PC-3 (cell line): ENCODE measurements around the gene CAPN5. TPM values are rescaled to one million over a fixed set of nuclear protein-coding genes. Genes with fewer than 3 reads are reported as not detected.

Experiments
- ATAC-seq: fragments of 200-7000 bp; cut with Tn5 transposase; 2 replicates; pipeline ENCODE4 v1.9.1; 2020; ENCODE audit warnings: mild to moderate bottlenecking, moderate library complexity
- BruUV-seq: library from RNA; stranded (reverse); fragments of 400-500 nt; replicated peaks from 2 replicates; lab custom pipeline; 2021; lab: Mats Ljungman, UMichigan
- CTCF ChIA-PET: fragments of 300-600 bp; sonication (Branson Sonifier 250); formaldehyde crosslinking; loops from one replicate; lab custom pipeline; 2022; ENCODE audit warnings: antibody characterized with exemption; lab: Charles Lee
- POLR2A ChIA-PET: fragments of 300-600 bp; sonication (Branson Sonifier 250); formaldehyde crosslinking; loops from one replicate; lab custom pipeline; 2022; ENCODE audit warnings: antibody characterized with exemption; ENCODE audit not compliant: unreplicated experiment; lab: Charles Lee
- DNase-seq: peaks from one replicate; pipeline ENCODE4 v3.0.0-alpha.2; 2015
- H2AFZ ChIP-seq: fragments of 300-600 bp; sonication (generic); 2 replicates; pipeline ENCODE4 v1.6.0; 2016; ENCODE audit warnings: antibody characterized with exemption, low read length
- H3F3A ChIP-seq: fragments of 300-600 bp; sonication (generic); one replicate; pipeline ENCODE4 v1.6.0; 2017; ENCODE audit warnings: antibody characterized with exemption, low read length, control low read depth, mild to moderate bottlenecking; ENCODE audit not compliant: unreplicated experiment
- H3K27ac ChIP-seq: fragments of 300-600 bp; sonication (generic); 2 replicates; pipeline ENCODE4 v1.5.1; 2016; ENCODE audit warnings: mild to moderate bottlenecking, low read length
- H3K27me3 ChIP-seq: fragments of 300-600 bp; sonication (generic); 2 replicates; pipeline ENCODE4 v1.6.1; 2016; ENCODE audit warnings: low read length, mixed read lengths
- H3K36me3 ChIP-seq: fragments of 300-600 bp; sonication (generic); 2 replicates; pipeline ENCODE4 v1.6.1; 2016; ENCODE audit warnings: low read depth, mixed run types, low read length, mixed read lengths
- H3K4me1 ChIP-seq: fragments of 300-600 bp; sonication (generic); 2 replicates; pipeline ENCODE4 v1.5.1; 2016; ENCODE audit warnings: low read length; ENCODE audit not compliant: insufficient read depth
- H3K4me2 ChIP-seq: fragments of 300-600 bp; sonication (generic); 2 replicates; pipeline ENCODE4 v1.6.0; 2016; ENCODE audit warnings: low read length
- H3K4me3 ChIP-seq: fragments of 300-600 bp; sonication (generic); 2 replicates; pipeline ENCODE4 v1.5.1; 2016; ENCODE audit warnings: mild to moderate bottlenecking, low read length, mixed read lengths
- H3K79me2 ChIP-seq: fragments of 300-600 bp; sonication (generic); 2 replicates; pipeline ENCODE4 v1.6.1; 2017; ENCODE audit warnings: low read length, mixed read lengths
- H3K9ac ChIP-seq: fragments of 300-600 bp; sonication (generic); 2 replicates; pipeline ENCODE4 v1.6.0; 2016; ENCODE audit warnings: mild to moderate bottlenecking, low read length
- H3K9me2 ChIP-seq: fragments of 300-600 bp; sonication (generic); replicated peaks from 2 replicates; pipeline ENCODE4 v1.6.1; 2016; ENCODE audit warnings: mixed run types, low read length, mixed read lengths
- H3K9me3 ChIP-seq: fragments of 300-600 bp; sonication (generic); 2 replicates; pipeline ENCODE4 v1.6.1; 2016; ENCODE audit warnings: low read length, mixed read lengths
- H4K20me1 ChIP-seq: fragments of 300-600 bp; sonication (generic); 2 replicates; pipeline ENCODE4 v1.6.1; 2016; ENCODE audit warnings: low read length, mixed read lengths
- CTCF ChIP-seq: fragments of 300-600 bp; sonication (generic); conservative IDR thresholded peaks from 2 replicates; pipeline ENCODE4 v1.5.1; 2017; ENCODE audit warnings: antibody characterized with exemption, low read depth, mild to moderate bottlenecking, low read length
- EZH2 ChIP-seq: fragments of 300-600 bp; sonication (generic); IDR thresholded peaks from one replicate; pipeline ENCODE4 v1.6.1; 2017; ENCODE audit warnings: antibody characterized with exemption, mild to moderate bottlenecking, low read length; ENCODE audit not compliant: unreplicated experiment
- EZH2phosphoT487 ChIP-seq: fragments of 300-600 bp; sonication (generic); IDR thresholded peaks from 2 replicates; pipeline ENCODE4 v1.6.1; 2018; ENCODE audit warnings: mild to moderate bottlenecking, antibody characterized with exemption, low read length, borderline replicate concordance
- intact Hi-C: fragments of 100-400 bp; cut with micrococcal nuclease; formaldehyde crosslinking; loops from 2 replicates; pipeline ENCODE4 v1.9.0; 2023
- total RNA-seq: library from RNA; depleted of rRNA; stranded (reverse); fragments of >200 nt; gene quantifications from 2 replicates; pipeline ENCODE4 v1.2.3, GENCODE V29; 2014

CAPN5 gene
- total RNA-seq, 1 experiment from 2014 or later = 6.3 TPM

GRCh38 chr11:77159219-77159936, 92.6 kb downstream of the CAPN5 start:
- Histone ChIP-seq H2AFZ (no peak overlapping the region), H3K9me3 (no peaks in the 10 kb centered on the region), H3K9me2 (no peaks in the 10 kb centered on the region), H3K27me3 (peaks cover 4% of the 10 kb centered on the region; the same call in 1 of the 2 replicates), H3K4me2 (no peak overlapping the region), H3K36me3 (no peaks in the 10 kb centered on the region), H3K9ac (no peak overlapping the region), H4K20me1 (no peaks in the 10 kb centered on the region), H3K79me2 (no peaks in the 10 kb centered on the region), H3F3A (no peaks in the 10 kb centered on the region), H3K27ac (no peak overlapping the region), H3K4me1 (no peaks in the 10 kb centered on the region), H3K4me3 (no peak overlapping the region)
- TF ChIP-seq EZH2phosphoT487 (no peak), EZH2 (no peak), CTCF (no peak)
- ChIA-PET POLR2A (no interaction called here), CTCF (no interaction called here)
- no TSS peak for BruUV-seq
- intact Hi-C loops = no loop called here
- ATAC-seq (no peak), DNase-seq (no peak)

GRCh38 chr11:77159937-77160495, 93.2 kb downstream of the CAPN5 start:
- no peak overlapping the region for H3K9ac ChIP-seq
- no peak overlapping the region for H3K27ac ChIP-seq
- TF ChIP-seq EZH2phosphoT487 = no peak
- TF ChIP-seq EZH2 = no peak
- TF ChIP-seq CTCF = no peak
- H3K79me2 ChIP-seq = no peaks in the 10 kb centered on the region
- ATAC-seq (no peak), DNase-seq (no peak)
- POLR2A ChIA-PET = no interaction called here
- H3K4me2 ChIP-seq = no peak overlapping the region
- peaks cover 4% of the 10 kb centered on the region; the same call in 1 of the 2 replicates for H3K27me3 ChIP-seq
- no peak overlapping the region for H3K4me3 ChIP-seq
- no peaks in the 10 kb centered on the region for H4K20me1 ChIP-seq
- no peaks in the 10 kb centered on the region for H3K9me3 ChIP-seq
- H3K9me2 ChIP-seq = no peaks in the 10 kb centered on the region
- no peaks in the 10 kb centered on the region for H3F3A ChIP-seq
- intact Hi-C loops = no loop called here
- no TSS peak for BruUV-seq
- CTCF ChIA-PET = no interaction called here
- no peaks in the 10 kb centered on the region for H3K4me1 ChIP-seq
- H2AFZ ChIP-seq = no peak overlapping the region
- no peaks in the 10 kb centered on the region for H3K36me3 ChIP-seq

- Histone ChIP-seq H3K4me2 (no peak overlapping the region), H2AFZ (no peak overlapping the region), H3K9ac (no peak overlapping the region), H3K9me3 (no peaks in the 10 kb centered on the region), H3K4me3 (no peak overlapping the region), H3K27me3 (peaks cover 4% of the 10 kb centered on the region; the same call in 1 of the 2 replicates), H3K9me2 (no peaks in the 10 kb centered on the region), H3F3A (no peaks in the 10 kb centered on the region), H4K20me1 (no peaks in the 10 kb centered on the region), H3K27ac (no peak overlapping the region), H3K4me1 (no peaks in the 10 kb centered on the region), H3K36me3 (no peaks in the 10 kb centered on the region), H3K79me2 (no peaks in the 10 kb centered on the region)
- CTCF ChIA-PET = no interaction called here
- no TSS peak for BruUV-seq
- TF ChIP-seq EZH2 = no peak
- TF ChIP-seq EZH2phosphoT487 = no peak
- TF ChIP-seq CTCF = no peak
- intact Hi-C loops = no loop called here
- ATAC-seq = no peak
- POLR2A ChIA-PET = no interaction called here
- no peak for DNase-seq
These were observed 96.5 kb downstream of the CAPN5 start for GRCh38 chr11:77163271-77163670.
